ENCODE measurements around the gene LRMDA.
"Not testable (repeated sequence)": the region's sequence is repeated elsewhere in the genome, so short reads cannot be mapped to it uniquely, and the experiment has no call there.

- TF ChIP-seq CTCF, POLR2AphosphoS5, POLR2A (IDR thresholded peaks at IDR 0.05): not testable (repeated sequence)
Observed at GRCh38 chr10:75766752-75767151, 335.3 kb downstream of the LRMDA start.
